GM18498 (cell line): Measurements from ENCODE around the gene SMARCA2.

ENCODE experiments used
- ATAC-seq: cut with Tn5 transposase; IDR thresholded peaks from one replicate; pipeline ENCODE4 v1.9.1; 2021; ENCODE audit warnings: mild to moderate bottlenecking, moderate library complexity; ENCODE audit not compliant: unreplicated experiment

Gene SMARCA2

GRCh38 chr9:2086971-2087370, 71.8 kb downstream of the SMARCA2 start:
- peak; percentile 59 for ATAC-seq

- peak; percentile 87 for ATAC-seq
Observed at GRCh38 chr9:2087500-2088313, 72.6 kb downstream of the SMARCA2 start.

DNA sequence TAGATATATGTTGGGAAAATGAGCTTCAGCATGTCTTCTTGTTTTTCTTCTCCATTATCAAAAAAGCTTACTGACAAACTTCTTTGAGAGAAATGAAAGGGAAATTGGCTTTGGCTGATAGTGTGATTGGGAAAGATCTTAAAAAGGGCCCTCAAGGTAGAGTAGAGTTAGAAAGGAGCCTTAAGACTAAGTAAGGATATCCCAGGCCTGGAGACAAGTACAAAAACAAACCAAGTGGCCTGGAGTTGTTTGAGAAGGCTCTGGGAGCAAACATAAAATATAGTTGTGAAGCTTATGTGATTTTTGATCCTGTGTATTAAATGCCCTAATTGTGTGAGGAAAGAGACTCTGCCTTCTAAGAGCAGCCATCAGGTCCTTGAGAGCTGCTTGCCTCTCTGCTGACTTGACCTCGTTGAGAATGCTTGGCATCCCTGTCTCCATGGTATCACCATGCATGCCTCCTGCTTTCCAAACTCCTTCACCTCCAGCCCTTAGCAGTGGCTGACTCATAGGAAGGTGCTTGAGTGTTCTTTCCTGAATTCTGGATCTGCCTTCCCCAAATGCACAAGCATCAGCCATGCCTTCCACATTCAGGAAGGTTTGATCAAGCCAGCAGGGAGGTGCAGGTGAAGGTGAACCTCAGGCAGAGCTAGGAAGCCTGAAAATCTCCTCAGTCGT, 78.9 kb downstream of the SMARCA2 start:
- ATAC-seq: no peak

DNA sequence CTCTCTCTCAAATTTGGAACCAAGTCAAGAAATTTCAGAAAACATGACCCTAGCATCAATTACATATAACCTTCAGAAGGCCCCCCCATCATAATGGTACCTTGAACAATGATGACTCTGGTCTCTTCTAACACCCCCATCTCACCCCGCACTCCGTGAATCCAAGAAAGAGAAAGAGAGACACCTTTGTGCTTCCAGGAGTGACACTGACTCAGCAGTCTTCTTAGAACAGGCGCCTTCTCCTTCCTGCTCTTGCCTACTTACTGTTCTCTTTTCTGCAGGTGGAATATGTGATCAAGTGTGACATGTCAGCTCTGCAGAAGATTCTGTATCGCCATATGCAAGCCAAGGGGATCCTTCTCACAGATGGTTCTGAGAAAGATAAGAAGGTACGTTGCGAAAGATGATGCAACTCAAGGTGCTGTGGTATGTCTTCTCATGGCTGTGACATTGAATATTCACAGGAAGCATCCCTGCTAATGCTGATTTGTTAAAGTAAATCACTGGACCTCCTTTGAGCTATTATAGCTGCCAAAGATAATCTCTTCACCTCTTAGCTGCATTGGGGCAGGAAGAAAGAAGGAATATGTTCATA, 81.3 kb downstream of the SMARCA2 start:
- no peak for ATAC-seq

- no peak for ATAC-seq
Observed at GRCh38 chr9:2106666-2107065, 91.5 kb downstream of the SMARCA2 start.

DNA sequence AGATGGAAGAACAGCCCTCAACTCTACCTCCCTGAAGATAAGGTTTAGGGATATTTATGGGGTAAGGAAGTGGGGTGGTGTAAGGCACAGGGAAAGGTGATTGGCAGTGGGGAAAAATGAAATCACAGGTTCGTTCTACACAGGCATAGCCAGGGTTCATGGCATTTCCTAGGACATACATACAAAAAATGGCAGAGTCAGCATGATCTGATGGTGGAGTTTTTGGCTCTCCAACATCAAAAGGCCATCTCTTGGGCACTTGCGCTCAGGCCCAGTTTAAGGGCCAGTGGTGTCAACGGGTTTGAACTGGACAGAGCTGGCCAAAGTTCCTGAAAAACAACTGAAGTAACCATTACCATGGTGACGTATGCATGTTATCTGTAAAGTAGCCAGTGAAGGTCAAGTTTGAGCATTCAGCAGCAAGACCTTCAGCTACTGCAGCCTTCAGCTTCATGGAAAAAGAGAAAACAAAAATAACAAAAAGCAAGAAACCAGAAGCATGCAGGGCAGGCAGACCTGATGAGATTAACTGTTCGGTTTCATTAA, 92.8 kb downstream of the SMARCA2 start:
- ATAC-seq: no peak

- no peak for ATAC-seq
Observed at GRCh38 chr9:2109069-2109650, 94.0 kb downstream of the SMARCA2 start.

GRCh38 chr9:2110036-2110435, 94.9 kb downstream of the SMARCA2 start:
- no peak for ATAC-seq

DNA sequence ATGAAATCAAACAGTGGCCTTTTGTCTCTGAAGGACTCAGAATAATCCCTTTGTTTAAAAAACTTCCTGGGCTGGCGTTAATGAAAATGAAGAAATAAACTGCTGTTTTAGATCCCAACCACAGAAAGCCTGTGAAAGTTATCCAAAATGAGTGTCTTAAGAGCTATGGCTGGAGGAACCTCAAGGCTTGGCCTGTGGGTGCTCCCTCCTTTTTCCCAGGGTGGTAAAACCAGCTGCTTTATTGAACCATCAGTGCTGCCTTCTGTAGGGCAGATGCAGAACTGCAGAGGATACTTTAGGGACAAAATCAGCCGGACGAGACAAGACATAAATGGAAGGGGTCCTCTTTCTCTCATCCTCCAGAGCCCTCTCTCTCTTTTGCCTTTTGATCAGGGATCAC, 100.9 kb downstream of the SMARCA2 start:
- no peak for ATAC-seq

DNA sequence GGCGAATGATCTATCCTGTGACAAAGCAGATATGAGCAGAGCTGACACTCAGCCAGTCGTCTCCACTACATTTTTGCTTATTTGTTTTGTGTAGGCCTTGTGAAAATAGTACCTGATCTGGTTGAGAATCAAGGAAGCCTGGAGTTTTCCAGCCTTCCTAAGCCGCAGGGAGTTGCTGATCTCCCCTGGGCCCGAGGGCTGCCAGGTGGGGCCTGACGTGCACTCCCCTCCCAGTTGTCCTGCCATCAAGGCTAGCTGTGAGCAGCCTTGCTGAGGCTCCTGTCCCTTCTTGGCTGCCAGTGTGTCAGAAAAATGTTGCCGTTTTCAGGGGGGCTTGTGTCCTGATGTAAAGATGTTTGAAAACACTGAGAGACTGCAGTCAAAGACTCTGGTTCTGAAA, 102.4 kb downstream of the SMARCA2 start:
- no peak for ATAC-seq

GRCh38 chr9:2119566-2119965, 104.4 kb downstream of the SMARCA2 start:
- ATAC-seq: no peak

- ATAC-seq: no peak
Observed at GRCh38 chr9:2120926-2121689, 106.0 kb downstream of the SMARCA2 start.

DNA sequence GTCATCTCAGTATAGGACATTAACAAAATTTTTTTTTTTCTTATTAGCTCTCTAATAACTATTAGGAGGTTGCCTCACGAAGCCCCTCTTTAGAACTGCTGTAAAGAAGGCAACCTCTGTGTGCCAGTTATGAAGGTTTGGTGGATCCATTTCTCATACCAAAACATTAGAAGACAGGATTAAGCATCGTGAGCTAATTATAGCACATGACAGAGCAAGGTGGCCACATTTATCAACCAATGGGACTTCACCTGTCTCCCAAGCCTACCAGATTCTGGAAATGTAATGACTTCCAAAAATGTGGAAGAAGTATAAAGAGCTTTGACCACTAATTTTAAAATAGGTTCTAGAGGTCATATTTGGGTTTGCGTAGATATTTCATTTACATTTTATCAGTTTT, 107.2 kb downstream of the SMARCA2 start:
- ATAC-seq: no peak

DNA sequence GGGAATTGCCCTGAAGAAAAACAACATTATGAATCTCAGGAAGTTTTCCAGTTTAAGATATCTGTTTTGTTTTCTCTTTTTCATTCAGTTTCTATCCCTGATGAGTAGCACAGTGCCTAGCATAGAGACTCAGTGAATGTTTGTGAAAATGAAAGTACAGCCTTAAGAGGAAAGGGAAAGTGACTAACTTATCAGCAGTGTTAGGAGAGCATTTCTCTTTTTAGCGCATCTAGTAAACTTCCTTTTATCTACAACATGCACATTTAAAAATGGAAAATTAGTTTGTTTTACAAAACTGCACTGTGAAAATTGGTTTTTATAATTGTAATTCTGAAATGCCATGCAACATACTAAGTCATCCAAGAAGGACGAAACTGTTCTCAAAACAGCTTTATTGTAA, 110.8 kb downstream of the SMARCA2 start:
- ATAC-seq: peak; percentile 91

DNA sequence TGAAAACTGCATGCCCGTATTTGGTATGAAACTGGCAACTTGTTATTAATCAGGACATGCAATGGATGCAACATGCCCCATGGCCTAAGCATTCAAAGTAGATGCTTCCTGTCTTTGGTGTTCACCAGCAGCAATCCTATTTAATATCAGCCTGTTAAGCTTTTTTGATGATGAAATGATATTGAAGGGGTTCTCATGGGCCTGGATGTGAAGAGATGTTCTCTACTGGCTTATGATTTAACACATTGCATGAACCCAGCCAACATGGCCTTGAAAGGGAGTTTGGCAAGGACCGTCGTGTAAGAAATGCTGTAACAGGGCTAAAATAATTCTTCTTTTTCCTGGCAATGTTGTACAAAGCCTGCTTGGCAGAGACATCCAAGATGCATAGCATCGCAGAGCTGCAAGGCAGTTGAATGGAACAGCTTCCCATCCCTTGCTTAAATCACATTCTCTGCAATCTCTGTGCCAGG, 111.2 kb downstream of the SMARCA2 start:
- ATAC-seq: peak; percentile 7

DNA sequence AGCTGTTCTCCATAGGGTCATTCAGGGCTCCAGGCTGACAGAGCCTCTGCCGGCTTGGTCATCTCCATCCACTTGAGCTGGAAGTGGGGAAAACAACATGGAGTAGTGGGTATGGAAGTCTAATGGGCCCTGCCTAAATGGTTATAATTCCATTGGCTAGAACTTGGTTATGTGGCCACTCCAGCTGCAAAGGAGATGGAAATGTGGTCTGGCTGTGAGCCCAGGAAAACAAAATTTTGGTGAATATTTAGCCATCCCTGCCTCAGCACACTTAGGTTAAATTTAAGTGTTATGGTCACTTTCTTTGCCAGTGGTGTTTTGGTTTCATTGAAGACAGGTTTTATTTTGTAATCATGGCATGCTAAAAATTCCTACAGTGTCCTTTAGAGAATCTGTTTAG, 112.3 kb downstream of the SMARCA2 start:
- no peak for ATAC-seq

DNA sequence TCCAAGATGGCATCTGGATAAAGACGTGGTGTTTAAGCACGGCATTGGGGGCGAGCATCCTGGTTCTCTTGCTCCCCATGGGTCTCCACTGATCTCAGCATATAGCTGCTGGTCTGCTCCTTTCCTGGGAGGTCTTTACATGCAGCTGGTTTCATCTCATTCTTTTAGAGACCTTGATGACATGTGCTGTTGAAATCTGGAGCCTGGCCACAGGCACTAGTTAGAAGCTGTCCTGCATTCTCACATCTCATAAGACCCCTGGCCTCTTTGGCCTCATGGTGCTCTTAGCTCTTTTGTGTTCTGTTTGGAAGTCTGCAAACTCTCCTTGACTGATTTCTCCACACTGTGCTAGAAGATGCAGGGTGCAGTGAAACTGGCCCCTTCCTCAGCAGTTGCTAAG, 113.0 kb downstream of the SMARCA2 start:
- ATAC-seq: no peak

GRCh38 chr9:2128618-2129017, 113.5 kb downstream of the SMARCA2 start:
- no peak for ATAC-seq

DNA sequence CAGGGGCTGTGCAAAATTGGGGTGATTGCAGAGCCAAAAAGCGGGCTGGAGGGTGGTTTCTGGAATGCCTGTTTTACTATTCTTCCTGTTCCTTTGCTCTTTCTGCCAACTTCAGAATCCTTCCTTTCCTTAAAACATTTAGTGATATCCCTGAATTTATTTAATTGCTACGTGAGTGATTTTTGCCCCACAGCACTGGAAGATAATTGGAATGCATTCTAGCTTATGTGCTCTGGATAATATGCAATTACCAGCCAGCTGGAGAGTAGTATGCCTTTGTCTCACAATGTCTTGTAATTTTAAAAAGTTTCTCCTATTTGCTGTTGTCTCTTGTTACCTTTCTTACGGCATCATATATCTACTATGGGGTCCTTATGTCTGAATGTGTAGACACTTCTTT, 115.8 kb downstream of the SMARCA2 start:
- no peak for ATAC-seq

DNA sequence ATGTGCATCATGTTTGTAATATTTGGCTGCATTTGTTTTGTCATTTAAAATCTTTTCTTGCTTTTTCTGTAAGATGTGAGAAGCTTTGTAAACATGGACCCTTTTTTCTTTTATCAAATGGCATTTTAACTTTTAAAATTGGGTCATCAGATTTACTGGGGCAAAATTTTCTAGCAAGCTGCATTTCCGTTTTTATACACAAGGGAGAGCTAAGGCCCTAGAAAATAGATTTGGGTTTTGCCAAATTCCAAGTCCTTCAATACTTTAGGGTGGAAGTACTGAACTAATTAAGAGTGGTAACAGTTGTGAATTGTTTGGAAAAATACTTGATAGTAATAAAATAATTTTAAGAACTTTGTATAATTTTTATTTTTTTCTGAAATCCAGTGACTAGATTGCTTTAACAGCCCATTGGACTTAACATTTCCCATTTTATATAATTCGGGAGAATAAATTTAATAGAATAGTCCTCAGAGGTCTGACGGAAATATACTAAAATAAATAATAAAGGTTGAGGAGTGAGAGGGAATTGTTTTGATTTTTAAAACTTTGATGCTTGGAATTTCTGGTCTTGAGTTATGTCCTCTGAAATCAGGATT, 117.4 kb downstream of the SMARCA2 start:
- no peak for ATAC-seq
